K562 (cell line): ENCODE results near the gene NAB1. TPM values are rescaled to one million over a fixed set of nuclear protein-coding genes. Genes with fewer than 3 reads are reported as not detected.

Experiments
- ATAC-seq: fragments of 200-7000 bp; cut with Tn5 transposase; 3 replicates; pipeline ENCODE4 v1.9.1; 2020; ENCODE audit warnings: moderate library complexity
- BruUV-seq: library from RNA; stranded (reverse); fragments of 400-500 nt; replicated peaks from 2 replicates; lab custom pipeline; 2021; lab: Mats Ljungman, UMichigan
- CTCF ChIA-PET: fragments of 300-600 bp; formaldehyde crosslinking; extraction: SDS; loops from one replicate; lab custom pipeline; 2021; ENCODE audit warnings: low intra/inter-chr PET ratio; lab: Yijun Ruan, JAX
- POLR2A ChIA-PET: fragments of 300-600, 350-650 bp; sonication (Branson Sonifier 250); formaldehyde crosslinking; extraction: SDS; loops from one replicate; lab custom pipeline; 2021; ENCODE audit warnings: antibody characterized with exemption, inconsistent platforms; lab: Yijun Ruan, JAX
- DNase-seq, 4 experiments: peaks; one replicate each; pipeline versions ENCODE4 v3.0.0 to v3.0.0-alpha.2; 2011 to 2018; ENCODE audit warnings: low spot score in 3 of 4, mixed read lengths in 3 of 4; ENCODE audit errors: extremely low read depth in 1 of 4
- FAIRE-seq: peaks from 2 replicates; lab custom pipeline; 2011; peaks lifted over from hg19 to GRCh38; lab: Jason Lieb, UNC
- H2AFZ ChIP-seq: 2 replicates; pipeline ENCODE4 v1.6.0; 2011; ENCODE audit warnings: low read depth, low read length, control low read depth, inconsistent platforms
- H3K27ac ChIP-seq: fragments of 200-600 bp; 3 replicates; pipeline ENCODE4 v1.8.0; 2011; ENCODE audit warnings: low read depth, mild to moderate bottlenecking, control low read depth, inconsistent platforms, low read length, moderate library complexity, mixed read lengths; ENCODE audit errors: extremely low read depth
- H3K27me3 ChIP-seq, 2 experiments: fragments of 300-600 bp in 1 of 2; 2 replicates in 1 of 2; 3 replicates in 1 of 2; pipeline versions ENCODE4 v1.6.0 to v1.8.0; 2011; ENCODE audit warnings: inconsistent platforms in 2 of 2, low read length in 2 of 2, mild to moderate bottlenecking in 1 of 2, mixed read lengths in 1 of 2, moderate library complexity in 1 of 2; ENCODE audit not compliant: control insufficient read depth in 2 of 2, insufficient read depth in 2 of 2
- H3K36me3 ChIP-seq: fragments of 300-600 bp; 3 replicates; pipeline ENCODE4 v1.8.0; 2011; ENCODE audit warnings: mild to moderate bottlenecking, low read length, inconsistent platforms; ENCODE audit not compliant: control insufficient read depth, insufficient read depth
- H3K4me1 ChIP-seq, 2 experiments: fragments of 200-600 bp in 1 of 2; replicated peaks in 1 of 2; 2 replicates in 1 of 2; 3 replicates in 1 of 2; pipeline versions ENCODE4 v1.5.1 to v1.8.0; 2011; ENCODE audit warnings: inconsistent platforms in 2 of 2, low read length in 2 of 2, mild to moderate bottlenecking in 1 of 2, mixed read lengths in 1 of 2, moderate library complexity in 1 of 2; ENCODE audit not compliant: control insufficient read depth in 2 of 2, insufficient read depth in 2 of 2
- H3K4me2 ChIP-seq: 2 replicates; pipeline ENCODE4 v1.6.1; 2011; ENCODE audit warnings: low read length, control low read depth, inconsistent platforms, mixed read lengths; ENCODE audit not compliant: insufficient read depth
- H3K4me3 ChIP-seq: fragments of 200-600 bp; sonication (generic), shearing (Covaris generic); 2 replicates; pipeline ENCODE4 v1.5.1; 2016; ENCODE audit warnings: control low read depth, inconsistent platforms
- H3K79me2 ChIP-seq: fragments of 200-600 bp; 3 replicates; pipeline ENCODE4 v1.8.0; 2011; ENCODE audit warnings: low read length, inconsistent platforms; ENCODE audit not compliant: control insufficient read depth, insufficient read depth
- H3K9ac ChIP-seq, 2 experiments: 2 replicates each; pipeline versions ENCODE4 v1.6.0 to v1.6.1; 2011; ENCODE audit warnings: low read depth in 2 of 2, low read length in 2 of 2, control low read depth in 1 of 2, inconsistent platforms in 1 of 2, mild to moderate bottlenecking in 1 of 2, mixed read lengths in 1 of 2; ENCODE audit not compliant: insufficient read depth in 1 of 2
- H3K9me1 ChIP-seq: one replicate; pipeline ENCODE4 v1.6.0; 2011; ENCODE audit warnings: inconsistent platforms, mild to moderate bottlenecking, low read length, moderate library complexity; ENCODE audit not compliant: control insufficient read depth, insufficient read depth
- H3K9me3 ChIP-seq: replicated peaks from 2 replicates; pipeline ENCODE4 v1.5.1; 2011; ENCODE audit warnings: low read depth, low read length, inconsistent platforms; ENCODE audit not compliant: control insufficient read depth, insufficient read depth
- H4K20me1 ChIP-seq: replicated peaks from 2 replicates; pipeline ENCODE4 v1.6.1; 2011; ENCODE audit warnings: low read length, inconsistent platforms, mixed read lengths; ENCODE audit not compliant: control insufficient read depth, insufficient read depth
- HNRNPL ChIP-seq: fragments of 200-400 bp; formaldehyde crosslinking; IDR thresholded peaks from 2 replicates; pipeline ENCODE4 v1.6.1; 2017; ENCODE audit warnings: low read depth, mild to moderate bottlenecking, low read length
- NFRKB ChIP-seq: fragments of 450-650 bp; IDR thresholded peaks from 2 replicates; pipeline ENCODE4 v1.6.1; 2016; ENCODE audit warnings: low read depth
- RBBP5 ChIP-seq: fragments of 200-600 bp; sonication (generic); IDR thresholded peaks from 2 replicates; pipeline ENCODE4 v1.6.1; 2012; ENCODE audit warnings: borderline replicate concordance, mild to moderate bottlenecking, low read length, control low read depth, inconsistent platforms; ENCODE audit not compliant: insufficient read depth, poor library complexity, severe bottlenecking
- TCF7 ChIP-seq: sonication (generic); IDR thresholded peaks from 2 replicates; pipeline ENCODE4 v1.6.1; 2016; ENCODE audit warnings: antibody characterized with exemption, borderline replicate concordance
- ZNF23 ChIP-seq: fragments of 250-450 bp; sonication (Bioruptor Pico); IDR thresholded peaks from 2 replicates; pipeline ENCODE4 v1.4.0; 2020; ENCODE audit warnings: mild to moderate bottlenecking
- WGBS: fragments of 100-300 bp; shearing (Covaris generic); methylation state at CpG from one replicate; pipeline ENCODE4 v1.1.6; 2016; ENCODE audit warnings: low coverage, mixed read lengths; ENCODE audit not compliant: insufficient coverage; ENCODE audit errors: missing lambda C conversion rate; 5-methylcytosine and 5-hydroxymethylcytosine counted together
- in situ Hi-C: fragments of 300-500 bp; cut with MboI; formaldehyde crosslinking; loops from 4 replicates; pipeline ENCODE4 v1.15.0; 2018; ENCODE audit warnings: inconsistent platforms, mixed read lengths
- intact Hi-C: fragments of 100-400 bp; cut with micrococcal nuclease; formaldehyde crosslinking; loops from 2 replicates; pipeline ENCODE4 v1.14.2; 2022
- polyA plus RNA-seq, 8 experiments: library from polyadenylated mRNA; depleted of rRNA in 4 of 8; stranded (reverse) in 5 of 8; unstranded in 3 of 8; fragments of >200 nt; fragmentation: Nextera tagmentation in 2 of 8; fragmentation: Illumina TruSeq in 1 of 8; extraction: Ambion mirVana in 2 of 8; extraction: Trizol in 1 of 8; gene quantifications; 2 replicates each; pipeline versions ENCODE4 v1.2.1 to v1.2.3, GENCODE V29; 2011 to 2014; ENCODE audit warnings: inconsistent platforms in 1 of 8, missing spikeins in 1 of 8
- total RNA-seq, 7 experiments: library from RNA; depleted of rRNA in 6 of 7; stranded (reverse); fragments of >200 nt in 6 of 7; fragmentation: Illumina TruSeq in 2 of 7; extraction: Trizol in 2 of 7; gene quantifications; 2 replicates each; pipeline versions ENCODE4 v1.2.1 to v1.2.3, GENCODE V29; 2011 to 2021; ENCODE audit warnings: low replicate concordance in 1 of 7
- TF ChIP-seq, protein P1 (sequence below): fragments of 450-650 bp; formaldehyde crosslinking; conservative IDR thresholded peaks from 2 replicates; pipeline ENCODE4 v1.4.0; 2022; ENCODE audit warnings: mild to moderate bottlenecking, missing genetic modification characterization
- TF ChIP-seq, protein P2 (sequence below): sonication (generic); formaldehyde crosslinking; IDR thresholded peaks from 2 replicates; pipeline ENCODE4 v1.4.0; 2020; ENCODE audit warnings: mild to moderate bottlenecking, missing genetic modification reagents
- TF ChIP-seq, protein P3 (sequence below): sonication (generic); formaldehyde crosslinking; IDR thresholded peaks from 2 replicates; pipeline ENCODE4 v1.8.0; 2022; ENCODE audit warnings: mild to moderate bottlenecking, missing genetic modification reagents
- TF ChIP-seq, protein P4 (sequence below): fragments of 250-450 bp; sonication (Bioruptor Pico); IDR thresholded peaks from 2 replicates; pipeline ENCODE4 v1.8.0; 2022; ENCODE audit warnings: inconsistent platforms
- TF ChIP-seq, protein P5 (sequence below), 2 experiments: IDR thresholded peaks; 2 replicates each; pipeline ENCODE4 v1.6.1; 2011; ENCODE audit warnings: borderline replicate concordance in 1 of 2, control low read depth in 1 of 2, low read depth in 1 of 2, low read length in 1 of 2, mild to moderate bottlenecking in 1 of 2, mixed read lengths in 1 of 2, moderate library complexity in 1 of 2; ENCODE audit not compliant: insufficient read depth in 1 of 2, insufficient read length in 1 of 2, poor library complexity in 1 of 2, severe bottlenecking in 1 of 2; ENCODE audit errors: extremely low read depth in 1 of 2

The NAB1 gene
- total and polyA plus RNA-seq, 9 of the 15 experiments (the other 6 are each of a cell fraction or from before 2014, with no cell fraction given): 3.1 to 23.0 (median 16.3) TPM

DNA sequence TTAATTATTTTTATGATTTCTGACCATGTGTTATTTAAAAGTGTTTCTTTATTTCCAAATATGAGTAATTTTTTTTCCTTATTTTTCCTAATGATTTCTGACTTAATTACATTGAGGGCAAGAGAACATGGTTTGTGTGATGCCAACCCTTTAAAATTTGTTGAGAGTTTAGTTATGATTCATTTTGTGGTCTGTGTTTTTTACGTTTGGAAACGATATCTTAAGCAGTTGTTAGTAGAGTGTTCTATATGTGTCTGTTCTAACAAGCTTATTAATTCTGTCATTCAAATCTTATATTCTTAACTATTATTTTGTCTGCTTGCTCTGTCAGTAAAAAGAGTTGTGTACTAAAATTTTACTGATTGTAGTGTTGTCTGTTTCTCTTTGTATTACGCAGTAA, 15.0 kb downstream of the NAB1 start:
- 84% methylated on average over 3 of the region's 3 CpGs for WGBS
- CTCF ChIA-PET: interaction anchor here (0.5 kb wide), 1 partner anchor 23 kb away, joined by 4 read pairs; no protein-coding TSS in a partner anchor
- H3K9me3 ChIP-seq: no peaks in the 10 kb centered on the region
- no peaks in the 10 kb centered on the region for H3K9me1 ChIP-seq
- BruUV-seq: no TSS peak
- H3K27ac ChIP-seq: no peak overlapping the region
- POLR2A ChIA-PET: interaction anchor here (1.5 kb wide), 1 partner anchor 16 kb away, joined by 3 read pairs; no protein-coding TSS in a partner anchor
- ATAC-seq (no peak), DNase-seq (no peak), FAIRE-seq (no peak)
- no peak overlapping the region for H2AFZ ChIP-seq
- peaks cover 23% of the 10 kb centered on the region for H3K36me3 ChIP-seq
- in situ Hi-C loops: no loop called here
- no peaks in the 10 kb centered on the region for H3K27me3 ChIP-seq
- H3K4me2 ChIP-seq: no peak overlapping the region
- intact Hi-C loops: no loop called here
- H3K9ac ChIP-seq: no peak overlapping the region
- H4K20me1 ChIP-seq: no peaks in the 10 kb centered on the region
- H3K79me2 ChIP-seq: peaks cover 88% of the 10 kb centered on the region
- H3K4me3 ChIP-seq: no peak overlapping the region
- H3K4me1 ChIP-seq: peaks cover 7 to 19% of the 10 kb centered on the region in 2 experiments; a peak in 4 of 5 replicates
- TF ChIP-seq RBBP5: no peak
- no peak for TF ChIP-seq HNRNPL
- TF ChIP-seq, protein P1, sequence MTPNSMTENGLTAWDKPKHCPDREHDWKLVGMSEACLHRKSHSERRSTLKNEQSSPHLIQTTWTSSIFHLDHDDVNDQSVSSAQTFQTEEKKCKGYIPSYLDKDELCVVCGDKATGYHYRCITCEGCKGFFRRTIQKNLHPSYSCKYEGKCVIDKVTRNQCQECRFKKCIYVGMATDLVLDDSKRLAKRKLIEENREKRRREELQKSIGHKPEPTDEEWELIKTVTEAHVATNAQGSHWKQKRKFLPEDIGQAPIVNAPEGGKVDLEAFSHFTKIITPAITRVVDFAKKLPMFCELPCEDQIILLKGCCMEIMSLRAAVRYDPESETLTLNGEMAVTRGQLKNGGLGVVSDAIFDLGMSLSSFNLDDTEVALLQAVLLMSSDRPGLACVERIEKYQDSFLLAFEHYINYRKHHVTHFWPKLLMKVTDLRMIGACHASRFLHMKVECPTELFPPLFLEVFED: no peak
- TF ChIP-seq NFRKB: no peak
- TF ChIP-seq, protein P2, sequence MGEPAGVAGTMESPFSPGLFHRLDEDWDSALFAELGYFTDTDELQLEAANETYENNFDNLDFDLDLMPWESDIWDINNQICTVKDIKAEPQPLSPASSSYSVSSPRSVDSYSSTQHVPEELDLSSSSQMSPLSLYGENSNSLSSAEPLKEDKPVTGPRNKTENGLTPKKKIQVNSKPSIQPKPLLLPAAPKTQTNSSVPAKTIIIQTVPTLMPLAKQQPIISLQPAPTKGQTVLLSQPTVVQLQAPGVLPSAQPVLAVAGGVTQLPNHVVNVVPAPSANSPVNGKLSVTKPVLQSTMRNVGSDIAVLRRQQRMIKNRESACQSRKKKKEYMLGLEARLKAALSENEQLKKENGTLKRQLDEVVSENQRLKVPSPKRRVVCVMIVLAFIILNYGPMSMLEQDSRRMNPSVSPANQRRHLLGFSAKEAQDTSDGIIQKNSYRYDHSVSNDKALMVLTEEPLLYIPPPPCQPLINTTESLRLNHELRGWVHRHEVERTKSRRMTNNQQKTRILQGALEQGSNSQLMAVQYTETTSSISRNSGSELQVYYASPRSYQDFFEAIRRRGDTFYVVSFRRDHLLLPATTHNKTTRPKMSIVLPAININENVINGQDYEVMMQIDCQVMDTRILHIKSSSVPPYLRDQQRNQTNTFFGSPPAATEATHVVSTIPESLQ (CRISPR knock-in tag): no peak
- TF ChIP-seq, protein P3, sequence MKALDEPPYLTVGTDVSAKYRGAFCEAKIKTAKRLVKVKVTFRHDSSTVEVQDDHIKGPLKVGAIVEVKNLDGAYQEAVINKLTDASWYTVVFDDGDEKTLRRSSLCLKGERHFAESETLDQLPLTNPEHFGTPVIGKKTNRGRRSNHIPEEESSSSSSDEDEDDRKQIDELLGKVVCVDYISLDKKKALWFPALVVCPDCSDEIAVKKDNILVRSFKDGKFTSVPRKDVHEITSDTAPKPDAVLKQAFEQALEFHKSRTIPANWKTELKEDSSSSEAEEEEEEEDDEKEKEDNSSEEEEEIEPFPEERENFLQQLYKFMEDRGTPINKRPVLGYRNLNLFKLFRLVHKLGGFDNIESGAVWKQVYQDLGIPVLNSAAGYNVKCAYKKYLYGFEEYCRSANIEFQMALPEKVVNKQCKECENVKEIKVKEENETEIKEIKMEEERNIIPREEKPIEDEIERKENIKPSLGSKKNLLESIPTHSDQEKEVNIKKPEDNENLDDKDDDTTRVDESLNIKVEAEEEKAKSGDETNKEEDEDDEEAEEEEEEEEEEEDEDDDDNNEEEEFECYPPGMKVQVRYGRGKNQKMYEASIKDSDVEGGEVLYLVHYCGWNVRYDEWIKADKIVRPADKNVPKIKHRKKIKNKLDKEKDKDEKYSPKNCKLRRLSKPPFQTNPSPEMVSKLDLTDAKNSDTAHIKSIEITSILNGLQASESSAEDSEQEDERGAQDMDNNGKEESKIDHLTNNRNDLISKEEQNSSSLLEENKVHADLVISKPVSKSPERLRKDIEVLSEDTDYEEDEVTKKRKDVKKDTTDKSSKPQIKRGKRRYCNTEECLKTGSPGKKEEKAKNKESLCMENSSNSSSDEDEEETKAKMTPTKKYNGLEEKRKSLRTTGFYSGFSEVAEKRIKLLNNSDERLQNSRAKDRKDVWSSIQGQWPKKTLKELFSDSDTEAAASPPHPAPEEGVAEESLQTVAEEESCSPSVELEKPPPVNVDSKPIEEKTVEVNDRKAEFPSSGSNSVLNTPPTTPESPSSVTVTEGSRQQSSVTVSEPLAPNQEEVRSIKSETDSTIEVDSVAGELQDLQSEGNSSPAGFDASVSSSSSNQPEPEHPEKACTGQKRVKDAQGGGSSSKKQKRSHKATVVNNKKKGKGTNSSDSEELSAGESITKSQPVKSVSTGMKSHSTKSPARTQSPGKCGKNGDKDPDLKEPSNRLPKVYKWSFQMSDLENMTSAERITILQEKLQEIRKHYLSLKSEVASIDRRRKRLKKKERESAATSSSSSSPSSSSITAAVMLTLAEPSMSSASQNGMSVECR (CRISPR knock-in tag): no peak
- no peak for TF ChIP-seq ZNF23 (CRISPR knock-in tag)
- TF ChIP-seq, protein P4, sequence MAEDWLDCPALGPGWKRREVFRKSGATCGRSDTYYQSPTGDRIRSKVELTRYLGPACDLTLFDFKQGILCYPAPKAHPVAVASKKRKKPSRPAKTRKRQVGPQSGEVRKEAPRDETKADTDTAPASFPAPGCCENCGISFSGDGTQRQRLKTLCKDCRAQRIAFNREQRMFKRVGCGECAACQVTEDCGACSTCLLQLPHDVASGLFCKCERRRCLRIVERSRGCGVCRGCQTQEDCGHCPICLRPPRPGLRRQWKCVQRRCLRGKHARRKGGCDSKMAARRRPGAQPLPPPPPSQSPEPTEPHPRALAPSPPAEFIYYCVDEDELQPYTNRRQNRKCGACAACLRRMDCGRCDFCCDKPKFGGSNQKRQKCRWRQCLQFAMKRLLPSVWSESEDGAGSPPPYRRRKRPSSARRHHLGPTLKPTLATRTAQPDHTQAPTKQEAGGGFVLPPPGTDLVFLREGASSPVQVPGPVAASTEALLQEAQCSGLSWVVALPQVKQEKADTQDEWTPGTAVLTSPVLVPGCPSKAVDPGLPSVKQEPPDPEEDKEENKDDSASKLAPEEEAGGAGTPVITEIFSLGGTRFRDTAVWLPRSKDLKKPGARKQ (CRISPR knock-in tag): no peak
- TF ChIP-seq TCF7: no peak
- TF ChIP-seq, protein P5, sequence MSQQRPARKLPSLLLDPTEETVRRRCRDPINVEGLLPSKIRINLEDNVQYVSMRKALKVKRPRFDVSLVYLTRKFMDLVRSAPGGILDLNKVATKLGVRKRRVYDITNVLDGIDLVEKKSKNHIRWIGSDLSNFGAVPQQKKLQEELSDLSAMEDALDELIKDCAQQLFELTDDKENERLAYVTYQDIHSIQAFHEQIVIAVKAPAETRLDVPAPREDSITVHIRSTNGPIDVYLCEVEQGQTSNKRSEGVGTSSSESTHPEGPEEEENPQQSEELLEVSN (IDR thresholded peaks at IDR 0.05; ENCODE audit: borderline replicate concordance in 1 of 2, extremely low read depth in 1 of 2, insufficient read depth in 1 of 2, insufficient read length in 1 of 2, low read depth in 1 of 2, low read length in 1 of 2, poor library complexity in 1 of 2, severe bottlenecking in 1 of 2): no peak
